HEK293 (cell line): ENCODE results near the gene ALOX12B.

Experiments
- CTCF ChIA-PET: fragments of 350-600 bp; formaldehyde crosslinking; extraction: SDS; loops from one replicate; lab custom pipeline; 2021; ENCODE audit warnings: antibody characterized with exemption; lab: Yijun Ruan, JAX
- POLR2A ChIA-PET: fragments of 300-600 bp; formaldehyde crosslinking; extraction: SDS; loops from one replicate; lab custom pipeline; 2020; ENCODE audit warnings: antibody characterized with exemption, inconsistent platforms; lab: Yijun Ruan, JAX
- H3K27ac ChIP-seq: fragments of 200-500 bp; sonication (Bioruptor generic); 2 replicates; pipeline ENCODE4 v1.5.1; 2014; ENCODE audit warnings: low read depth, low read length, control low read depth, inconsistent platforms; ENCODE audit errors: extremely low read depth
- H3K36me3 ChIP-seq, 2 experiments: fragments of 200-500 bp in 1 of 2; sonication (Bioruptor generic) in 1 of 2; 1 replicate in 1 of 2; 2 replicates in 1 of 2; pipeline ENCODE4 v1.5.1; 2014 to 2017; ENCODE audit warnings: inconsistent platforms in 2 of 2, low read length in 2 of 2; ENCODE audit not compliant: control insufficient read depth in 2 of 2, insufficient read depth in 1 of 2
- H3K4me1 ChIP-seq: fragments of 200-500 bp; sonication (Bioruptor generic); 2 replicates; pipeline ENCODE4 v1.5.1; 2014; ENCODE audit warnings: mild to moderate bottlenecking, low read length, inconsistent platforms; ENCODE audit not compliant: control insufficient read depth, insufficient read depth
- H3K4me3 ChIP-seq: 2 replicates; pipeline ENCODE4 v1.5.1; 2011; ENCODE audit warnings: low read depth, mild to moderate bottlenecking, control low read depth, low read length, moderate library complexity
- H3K9me3 ChIP-seq: fragments of 200-500 bp; sonication (Bioruptor generic); 2 replicates; pipeline ENCODE4 v1.5.1; 2014; ENCODE audit warnings: low read depth, low read length, inconsistent platforms; ENCODE audit not compliant: control insufficient read depth, insufficient read depth
- BCL11A ChIP-seq: fragments of 450-650 bp; formaldehyde crosslinking; IDR thresholded peaks from 2 replicates; pipeline ENCODE4 v1.5.1; 2016; ENCODE audit warnings: low read depth, missing biosample characterization, missing genetic modification characterization
- ELK4 ChIP-seq: IDR thresholded peaks from 2 replicates; pipeline ENCODE4 v1.6.1; 2011; ENCODE audit warnings: mild to moderate bottlenecking, low read depth, low read length, borderline replicate concordance
- HOXA7 ChIP-seq: sonication (generic); formaldehyde crosslinking; IDR thresholded peaks from 2 replicates; pipeline ENCODE4 v1.8.1; 2022; ENCODE audit warnings: missing genetic modification reagents, borderline replicate concordance
- SCRT2 ChIP-seq: fragments of 450-650 bp; formaldehyde crosslinking; IDR thresholded peaks from 2 replicates; pipeline ENCODE4 v1.5.1; 2016; ENCODE audit warnings: missing biosample characterization, missing genetic modification characterization
- SP2 ChIP-seq: fragments of 450-650 bp; formaldehyde crosslinking; IDR thresholded peaks from 2 replicates; pipeline ENCODE4 v1.5.1; 2016; ENCODE audit warnings: missing biosample characterization, missing genetic modification characterization
- ZBTB26 ChIP-seq: fragments of 450-650 bp; formaldehyde crosslinking; optimal IDR thresholded peaks from 2 replicates; pipeline ENCODE3; 2016; ENCODE audit warnings: missing biosample characterization, mild to moderate bottlenecking, missing genetic modification characterization
- ZBTB7A ChIP-seq: fragments of 450-650 bp; formaldehyde crosslinking; IDR thresholded peaks from 2 replicates; pipeline ENCODE4 v1.5.1; 2016; ENCODE audit warnings: low read depth, missing biosample characterization, missing genetic modification characterization
- ZNF121 ChIP-seq: fragments of 450-650 bp; formaldehyde crosslinking; IDR thresholded peaks from 2 replicates; pipeline ENCODE4 v1.5.1; 2016; ENCODE audit warnings: missing biosample characterization, missing genetic modification characterization
- ZNF175 ChIP-seq: fragments of 450-650 bp; formaldehyde crosslinking; IDR thresholded peaks from 2 replicates; pipeline ENCODE4 v1.5.1; 2016; ENCODE audit warnings: missing biosample characterization, missing genetic modification characterization
- ZNF19 ChIP-seq: fragments of 450-650 bp; formaldehyde crosslinking; IDR thresholded peaks from 2 replicates; pipeline ENCODE4; 2016; ENCODE audit warnings: missing biosample characterization, missing genetic modification characterization, low read depth
- ZNF324 ChIP-seq: fragments of 450-650 bp; formaldehyde crosslinking; IDR thresholded peaks from 2 replicates; pipeline ENCODE4 v1.5.1; 2016; ENCODE audit warnings: missing biosample characterization, missing genetic modification characterization
- ZNF37A ChIP-seq: fragments of 450-650 bp; IDR thresholded peaks from 2 replicates; pipeline ENCODE4 v1.5.1; 2018; ENCODE audit warnings: missing biosample characterization, missing genetic modification characterization
- ZNF433 ChIP-seq: fragments of 450-650 bp; formaldehyde crosslinking; IDR thresholded peaks from 2 replicates; pipeline ENCODE4 v1.5.1; 2016; ENCODE audit warnings: missing biosample characterization, missing genetic modification characterization, low read depth
- ZNF449 ChIP-seq: fragments of 450-650 bp; formaldehyde crosslinking; IDR thresholded peaks from 2 replicates; pipeline ENCODE4 v1.5.1; 2017; ENCODE audit warnings: missing biosample characterization, mild to moderate bottlenecking, missing genetic modification characterization, moderate library complexity
- ZNF48 ChIP-seq: fragments of 450-650 bp; formaldehyde crosslinking; IDR thresholded peaks from 2 replicates; pipeline ENCODE4 v1.5.1; 2016; ENCODE audit warnings: missing biosample characterization, missing genetic modification characterization
- ZNF488 ChIP-seq: fragments of 450-650 bp; formaldehyde crosslinking; IDR thresholded peaks from 2 replicates; pipeline ENCODE4 v1.5.1; 2016; ENCODE audit warnings: missing biosample characterization, missing genetic modification characterization
- ZNF580 ChIP-seq: fragments of 450-650 bp; formaldehyde crosslinking; IDR thresholded peaks from 2 replicates; pipeline ENCODE4 v1.5.1; 2016; ENCODE audit warnings: missing biosample characterization, missing genetic modification characterization
- ZNF660 ChIP-seq: fragments of 450-650 bp; IDR thresholded peaks from 2 replicates; pipeline ENCODE4 v1.5.1; 2018; ENCODE audit warnings: missing biosample characterization, mild to moderate bottlenecking, missing genetic modification characterization
- ZNF837 ChIP-seq: fragments of 450-650 bp; formaldehyde crosslinking; IDR thresholded peaks from 2 replicates; pipeline ENCODE4 v1.5.1; 2016; ENCODE audit warnings: missing biosample characterization, missing genetic modification characterization

Gene ALOX12B

GRCh38 chr17:8089728-8090127, 2.2 kb upstream of the ALOX12B start (continued):
- TF ChIP-seq ZNF121 (no peak), ZNF324 (tag by site-specific recombination) (no peak), SCRT2 (tag by site-specific recombination) (no peak), ZNF433 (tag by site-specific recombination) (no peak), ZNF19 (no peak), ZNF449 (no peak)

- Histone ChIP-seq H3K4me3 (no peak overlapping the region), H3K36me3 (no peaks in the 10 kb centered on the region), H3K4me1 (no peaks in the 10 kb centered on the region), H3K9me3 (no peaks in the 10 kb centered on the region), H3K27ac (no peak overlapping the region)
- ChIA-PET CTCF (interaction anchor here (0.7 to 27.3 kb wide), 8 partner anchors 11 to 93 kb away, joined by 3 to 561 read pairs (median 5); partner anchors contain the start of gene ALOXE3), POLR2A (interaction anchor here (0.6 to 0.8 kb wide), 3 partner anchors 14 to 201 kb away, joined by 3 to 4 read pairs (median 3); partner anchors contain the start of genes CTC1 and RANGRF)
- TF ChIP-seq BCL11A (no peak), ZNF488 (tag by site-specific recombination) (no peak), ZNF19 (no peak), ELK4 (no peak), SP2 (tag by site-specific recombination) (no peak), ZNF48 (no peak), ZNF660 (tag by site-specific recombination) (no peak), ZNF837 (tag by site-specific recombination) (no peak), ZNF175 (tag by site-specific recombination) (no peak)
Measured at GRCh38 chr17:8087952-8088230, 375 bp upstream of the ALOX12B start.

GRCh38 chr17:8084250-8084649, 3.3 kb downstream of the ALOX12B start:
- POLR2A ChIA-PET, result no interaction called here
- Histone ChIP-seq H3K27ac (no peak overlapping the region), H3K36me3 (peaks cover 0 to 5% of the 10 kb centered on the region in 2 experiments; a peak in 1 of 3 replicates), H3K4me1 (peaks cover 7% of the 10 kb centered on the region), H3K4me3 (no peak overlapping the region), H3K9me3 (no peaks in the 10 kb centered on the region; the same call in 1 of the 2 replicates)
- no peak for TF ChIP-seq ZNF37A (tag by site-specific recombination)
- TF ChIP-seq ZBTB26, result peak; percentile 5
- TF ChIP-seq ZBTB7A (tag by site-specific recombination), result no peak
- CTCF ChIA-PET, result interaction anchor here (2.6 to 27.3 kb wide), 5 partner anchors 4 to 35 kb away, joined by 21 to 561 read pairs (median 288); partner anchors contain the start of genes ALOX12B and ALOXE3

GRCh38 chr17:8082292-8082691, 5.2 kb downstream of the ALOX12B start:
- Histone ChIP-seq H3K4me1 (peaks cover 7% of the 10 kb centered on the region), H3K4me3 (no peak overlapping the region), H3K9me3 (no peaks in the 10 kb centered on the region; the same call in 1 of the 2 replicates), H3K36me3 (peaks cover 0 to 5% of the 10 kb centered on the region in 2 experiments; a peak in 1 of 3 replicates), H3K27ac (no peak overlapping the region)
- TF ChIP-seq ZNF580 (tag by site-specific recombination), result no peak
- TF ChIP-seq HOXA7 (CRISPR knock-in tag), result no peak
- ChIA-PET CTCF (interaction anchor here (12.5 to 27.3 kb wide), 4 partner anchors 5 to 23 kb away, joined by 214 to 561 read pairs (median 288); partner anchors contain the start of gene ALOX12B), POLR2A (no interaction called here)
